Astrocyte (in vitro differentiated cells and primary cell): ENCODE results near the gene PXN.
"Not testable (repeated sequence)": the region's sequence is repeated elsewhere in the genome, so short reads cannot be mapped to it uniquely, and the experiment has no call there.

Source experiments
- CTCF ChIP-seq: IDR thresholded peaks from 2 replicates; pipeline ENCODE4 v1.5.1; 2011; ENCODE audit warnings: low read depth, mild to moderate bottlenecking, inconsistent platforms, low read length, moderate library complexity; ENCODE audit not compliant: insufficient read depth
- EZH2 ChIP-seq: IDR thresholded peaks from 2 replicates; pipeline ENCODE4 v1.6.1; 2012; ENCODE audit warnings: mild to moderate bottlenecking, low read length, inconsistent platforms; ENCODE audit not compliant: insufficient read depth

GRCh38 chr12:120236809-120237208, 28.7 kb downstream of the PXN start:
- not testable (repeated sequence) for TF ChIP-seq CTCF, EZH2
